Measurements from ENCODE around the gene LMX1A.

Gene LMX1A

DNA sequence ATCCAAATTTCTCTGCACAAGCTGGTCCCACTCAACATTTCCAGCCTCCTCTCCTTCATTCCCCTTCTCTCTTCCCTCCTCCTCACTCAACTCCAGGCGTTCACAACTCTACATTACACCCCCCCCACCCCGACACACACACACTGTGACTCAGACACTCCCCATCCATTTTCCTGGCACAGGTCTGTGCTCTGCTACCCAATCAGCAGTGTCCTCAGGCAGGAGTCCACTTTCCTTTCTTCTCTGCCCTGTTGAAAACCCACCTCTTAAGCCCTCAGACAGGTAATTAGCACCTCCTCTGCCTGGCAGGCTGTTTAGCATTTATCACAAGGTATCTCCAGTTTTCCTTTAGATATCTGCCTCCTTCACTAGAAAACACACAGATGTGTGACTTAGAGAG is 8.8 kb upstream of the LMX1A start:
- no peak for DNase-seq

DNA sequence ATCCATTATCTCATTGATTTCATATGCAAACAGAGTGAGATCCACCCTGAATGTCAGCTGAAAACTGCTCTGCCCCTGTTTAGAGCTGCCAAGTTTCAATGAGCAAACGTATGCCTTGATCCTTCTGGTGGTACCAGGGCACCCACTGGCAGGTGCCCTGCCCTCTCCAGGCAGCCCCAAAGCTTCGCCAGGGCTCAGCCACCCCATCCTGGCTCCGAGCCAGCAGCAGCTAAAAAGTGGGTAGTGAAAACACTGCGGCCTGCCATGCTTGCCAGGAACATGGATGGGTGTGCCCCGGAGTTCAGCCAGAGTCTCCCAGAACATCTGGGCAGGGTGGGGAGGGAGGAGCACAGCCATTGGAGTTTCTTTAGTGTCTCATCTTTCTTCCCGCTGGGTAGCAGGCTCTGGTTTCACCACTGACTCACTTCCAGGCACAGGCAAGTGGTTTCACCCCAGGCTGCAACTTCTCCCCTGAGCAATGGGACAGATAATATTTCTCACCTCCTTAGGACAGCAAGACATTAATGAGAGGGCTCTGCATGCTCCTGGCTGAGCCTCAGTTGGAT is 8.1 kb upstream of the LMX1A start:
- DNase-seq, result no peak

DNA sequence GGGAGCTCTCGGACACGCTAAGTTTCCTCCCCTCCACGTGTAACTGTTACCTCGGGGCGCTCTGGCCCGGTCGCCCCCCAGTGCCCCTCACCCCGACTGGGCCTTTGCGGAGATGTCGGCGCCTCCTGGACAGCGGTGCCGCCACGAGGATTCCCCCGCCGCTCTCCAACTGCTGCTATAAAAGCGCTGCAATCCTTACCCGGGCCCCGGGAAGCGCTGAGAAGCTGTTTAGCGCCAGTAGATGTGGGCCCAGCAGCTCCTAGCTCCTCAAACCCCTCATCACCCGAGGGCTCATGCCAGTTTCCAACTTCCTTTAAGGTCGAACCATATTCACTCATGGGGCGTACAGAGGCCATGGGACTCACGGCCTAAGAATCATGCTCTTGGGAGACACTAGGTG is 361 bp upstream of the LMX1A start:
- DNase-seq, result no peak

DNA sequence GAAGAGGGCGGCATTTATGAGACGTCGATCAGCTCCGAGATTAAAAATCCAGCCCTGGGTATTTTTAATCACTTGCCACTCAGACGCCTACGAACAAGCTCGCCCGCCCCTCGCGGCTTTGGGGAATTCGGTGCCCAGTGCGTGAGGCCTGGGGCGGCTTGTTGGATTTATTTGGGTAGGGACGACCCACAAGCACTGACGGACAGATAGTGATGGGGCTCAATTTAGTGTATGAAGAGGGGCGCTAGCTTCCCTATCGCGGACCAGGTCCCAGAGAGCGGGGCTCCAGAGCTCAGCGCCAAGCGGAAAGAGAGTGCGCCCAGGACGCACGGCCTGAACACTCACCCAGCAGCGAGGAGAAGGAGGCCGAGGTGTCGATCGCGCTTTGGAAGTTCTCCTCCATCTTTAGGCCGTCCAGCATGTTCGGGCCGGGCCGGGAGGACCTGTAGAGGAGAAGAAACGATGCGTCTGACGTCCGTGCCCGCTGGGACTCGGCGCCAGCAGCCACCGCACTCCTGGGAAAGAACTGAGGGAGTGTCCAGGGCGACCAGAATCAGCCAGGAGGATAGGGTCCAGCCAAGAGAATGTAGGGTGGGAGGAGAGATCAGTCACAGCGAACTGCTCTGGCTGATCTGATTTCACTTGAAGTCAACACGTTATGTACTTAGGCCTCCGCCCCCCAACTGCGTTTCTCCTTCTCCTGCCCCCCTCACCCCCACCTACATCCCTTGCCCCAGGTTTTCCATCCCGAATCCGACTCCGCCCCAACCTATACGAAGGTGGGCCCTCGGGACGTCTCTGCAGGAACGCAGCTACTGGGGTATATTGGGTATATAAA is 1.2 kb downstream of the LMX1A start:
- DNase-seq, result no peak

DNA sequence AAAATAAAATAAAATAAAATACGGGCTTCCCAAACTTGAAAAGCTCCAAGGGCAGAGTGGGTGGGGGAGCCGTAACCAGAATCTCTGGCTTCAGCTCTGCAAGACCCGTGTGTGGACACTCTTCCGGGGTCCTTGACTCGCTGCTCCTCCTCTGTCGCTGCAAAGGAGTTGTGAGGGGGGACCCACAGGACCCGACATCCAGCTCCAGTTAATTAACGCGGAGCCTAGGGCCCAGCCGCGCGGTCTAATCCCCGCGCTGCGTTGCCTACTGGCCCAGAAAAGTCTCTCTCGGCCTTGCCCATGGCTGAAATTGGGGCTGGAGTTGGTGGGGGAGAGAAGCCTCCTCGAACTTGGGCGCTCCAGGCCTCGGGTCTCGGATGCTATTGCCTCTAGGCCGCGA is 1.8 kb downstream of the LMX1A start:
- DNase-seq, result no peak

DNA sequence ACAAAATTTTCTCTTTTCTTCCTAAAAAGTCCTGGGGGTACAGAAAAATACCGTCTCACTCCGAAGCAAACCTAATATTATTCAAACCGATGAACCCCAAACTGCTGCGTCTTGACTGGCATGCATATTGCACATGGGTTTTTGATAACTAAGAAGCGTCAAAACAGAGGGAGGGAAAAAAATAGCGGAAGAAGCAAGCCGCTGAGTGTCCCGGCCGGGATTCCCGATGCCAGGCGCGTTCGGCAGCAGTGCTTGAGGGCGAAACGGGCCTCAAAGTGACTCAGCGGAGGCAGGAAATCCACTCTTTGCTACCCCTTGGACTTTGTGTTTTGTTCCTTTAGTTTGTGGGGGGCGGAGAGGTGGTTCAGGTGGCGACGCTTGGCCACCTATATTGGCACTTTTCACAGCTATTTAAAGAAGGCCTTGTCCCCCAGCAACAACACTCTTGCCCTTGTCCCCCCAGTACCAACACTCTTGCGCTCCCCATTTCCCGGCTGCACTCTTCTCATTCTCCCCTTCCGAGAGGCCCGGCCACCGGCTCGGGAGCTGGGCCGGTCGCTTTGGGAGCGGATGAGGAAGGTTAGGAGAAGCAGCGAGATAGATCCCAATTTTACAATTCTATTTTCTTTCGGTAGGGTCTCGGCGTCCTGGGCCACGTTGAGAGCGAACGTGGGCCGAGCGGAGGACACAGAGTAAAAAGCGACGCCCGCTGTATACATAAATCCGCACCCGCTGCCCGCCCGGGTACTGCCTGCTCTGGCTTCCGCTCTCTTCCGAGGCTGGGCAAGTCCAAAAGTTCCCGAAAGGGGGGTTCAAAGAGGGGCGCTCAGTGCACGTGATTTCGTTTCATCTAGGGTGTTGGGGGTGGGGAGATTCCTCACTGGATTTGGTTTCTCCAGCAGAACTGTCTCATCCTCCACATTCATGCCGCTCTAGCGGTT is 2.5 kb downstream of the LMX1A start:
- no peak for DNase-seq

DNA sequence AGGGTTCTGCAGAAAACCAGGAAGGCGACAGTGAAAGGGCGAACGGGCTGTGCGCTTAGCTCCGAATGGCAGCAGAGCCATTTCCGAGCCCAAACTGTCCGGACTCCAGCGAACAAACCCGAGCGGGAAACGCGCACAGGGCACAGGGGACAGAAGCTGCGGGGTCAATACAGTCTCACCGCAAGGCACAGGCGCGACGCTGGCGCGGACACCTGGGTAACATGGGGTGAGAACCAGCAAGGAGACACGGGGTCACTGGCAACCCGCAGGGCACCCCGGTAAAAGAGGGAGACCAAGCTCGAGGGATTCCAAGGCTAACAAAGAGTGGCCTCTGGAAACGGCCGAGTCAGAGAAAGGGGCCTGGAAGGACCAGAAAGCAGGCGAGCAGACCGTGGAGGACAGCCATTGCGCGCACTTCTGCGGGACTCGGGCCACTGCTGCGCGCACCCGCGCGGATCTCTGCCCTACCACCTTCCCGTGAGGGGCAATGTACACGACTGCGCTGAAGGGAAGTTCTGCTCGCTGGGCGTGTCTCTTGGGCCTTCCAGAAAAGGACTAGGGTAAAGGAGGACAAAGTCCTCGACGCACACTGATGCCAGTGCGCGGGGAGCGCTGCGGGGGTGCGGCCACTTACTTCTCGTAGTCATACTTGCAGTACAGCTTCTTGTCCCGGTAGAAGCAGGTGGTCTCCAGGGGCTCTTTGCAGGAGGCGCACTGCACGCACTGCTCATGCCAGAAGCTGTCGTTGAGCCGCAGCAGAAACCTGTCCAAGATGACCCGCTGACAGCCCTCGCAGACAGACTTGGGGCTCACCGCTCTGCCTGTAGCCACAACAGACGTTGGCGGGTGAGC is 3.8 kb downstream of the LMX1A start:
- no peak for DNase-seq

DNA sequence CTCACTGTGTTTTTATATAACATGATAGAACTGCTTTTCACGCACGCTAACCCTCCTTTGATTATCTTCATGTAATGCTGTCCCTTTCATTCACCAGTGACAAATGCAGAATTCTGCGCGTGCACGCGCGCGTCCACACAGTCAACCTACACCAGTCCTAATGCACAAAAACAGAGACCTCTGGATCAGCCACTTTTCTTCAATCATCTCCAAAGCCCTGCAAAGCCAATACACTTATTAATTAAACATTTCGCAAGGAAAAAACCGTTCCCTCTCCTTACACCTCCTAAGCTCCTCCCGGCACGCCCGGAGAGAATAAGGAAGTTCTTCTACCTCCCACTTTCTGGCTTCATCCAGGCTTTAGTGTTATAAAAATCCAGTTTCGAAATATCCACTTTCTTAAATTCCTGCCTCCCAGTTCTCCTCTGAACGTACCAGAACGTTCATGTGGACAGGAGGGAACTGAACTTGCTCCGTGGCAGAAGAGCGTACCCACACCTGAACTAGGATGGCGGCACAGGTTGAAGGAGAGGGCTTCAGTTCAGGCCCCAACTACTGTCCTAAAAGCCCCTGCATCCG is 4.6 kb downstream of the LMX1A start:
- DNase-seq, result no peak

DNA sequence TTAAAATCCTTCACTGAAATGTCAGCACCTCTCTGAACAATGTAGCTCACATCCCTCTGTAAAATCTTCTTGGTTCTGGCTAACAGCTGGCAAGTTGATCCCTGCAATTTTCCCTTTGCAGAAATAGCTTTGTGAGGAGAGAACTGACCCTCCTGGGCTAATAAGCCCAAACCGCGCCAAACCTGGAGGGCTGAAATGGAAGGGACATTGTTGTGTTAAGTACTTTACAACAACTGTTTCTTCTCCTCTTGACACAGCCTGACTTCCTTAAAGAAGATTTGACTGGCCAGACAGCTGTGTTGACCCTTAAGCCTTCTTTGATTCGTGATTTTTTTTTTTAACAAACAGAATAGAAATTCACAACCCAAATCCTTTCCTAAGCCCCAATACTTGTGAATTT is 5.7 kb downstream of the LMX1A start:
- DNase-seq, result no peak

DNA sequence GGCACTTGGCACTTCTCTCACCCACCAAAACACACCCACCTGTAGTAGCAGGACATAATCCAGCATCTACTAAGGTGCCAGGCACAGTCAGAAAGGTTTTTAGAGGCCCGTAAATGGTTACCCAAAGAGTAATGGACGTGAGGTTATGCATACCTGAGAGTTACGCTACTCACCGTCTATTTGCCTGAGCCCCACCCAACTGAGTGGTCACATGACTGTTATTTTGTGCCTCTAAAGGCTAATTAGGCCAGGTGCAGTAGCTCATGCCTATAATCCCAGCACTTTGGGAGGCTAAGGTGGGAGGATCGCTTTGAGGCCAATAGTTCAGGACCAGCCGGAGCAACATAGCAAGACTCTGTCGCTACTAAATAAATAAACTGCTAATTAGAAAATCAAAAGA is 11.0 kb downstream of the LMX1A start:
- DNase-seq, result no peak

DNA sequence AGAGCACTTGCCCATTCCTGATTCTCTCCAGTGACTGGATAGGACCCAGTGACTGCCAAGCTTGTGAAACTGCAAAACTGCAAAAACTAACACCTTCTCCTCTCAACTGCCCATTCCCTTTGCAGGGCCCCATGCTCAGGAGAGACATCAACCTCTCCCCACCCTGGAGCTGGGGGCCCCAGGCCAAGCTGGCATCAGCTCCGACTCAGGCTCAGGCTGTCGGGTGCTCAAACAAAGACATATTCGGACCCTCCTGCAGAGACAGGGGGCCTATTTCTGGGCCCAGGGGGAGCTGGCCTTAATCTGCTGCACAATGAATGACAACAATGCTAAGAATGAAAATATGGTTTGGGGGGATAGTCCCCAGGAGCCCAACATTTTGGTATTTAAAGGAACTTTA is 11.8 kb downstream of the LMX1A start:
- no peak for DNase-seq

DNA sequence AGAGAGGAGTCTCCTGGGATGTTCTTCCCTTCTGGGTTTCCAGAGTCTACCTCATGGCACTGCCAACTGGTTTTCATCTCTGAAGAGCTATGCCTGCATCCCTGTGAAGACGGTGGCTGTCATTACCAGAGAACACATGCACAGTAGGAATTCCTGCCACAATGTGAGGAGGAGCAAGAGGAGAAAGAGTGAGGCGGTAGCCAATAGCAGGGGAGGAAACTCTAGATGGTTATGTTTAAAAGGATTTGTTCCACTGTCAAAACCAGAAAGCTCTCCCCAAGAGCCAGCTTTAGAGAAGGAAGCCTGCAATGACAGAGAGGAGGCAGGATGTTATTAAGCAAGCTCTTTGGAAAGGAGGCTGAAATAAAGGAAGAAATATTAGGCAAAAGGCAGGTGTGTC is 12.3 kb downstream of the LMX1A start:
- DNase-seq, result no peak

DNA sequence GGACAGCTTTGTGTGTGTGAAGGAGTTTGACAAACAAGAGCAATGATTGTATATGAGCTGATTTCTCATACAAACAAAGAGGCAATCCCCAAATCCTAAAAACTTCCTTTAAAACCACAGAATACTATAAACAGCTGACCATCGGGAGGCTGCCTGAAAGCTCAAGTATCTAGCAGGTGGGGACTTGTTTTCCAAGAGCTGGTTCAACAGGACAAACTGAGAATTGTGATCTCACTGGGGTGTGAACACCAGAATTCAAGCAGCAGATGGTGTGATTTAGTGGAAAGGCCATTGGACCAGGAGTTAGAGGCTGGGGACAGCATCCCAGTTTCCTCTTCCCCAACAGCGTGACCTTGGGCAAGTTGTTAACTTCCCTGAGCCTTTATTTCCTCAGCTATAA is 13.9 kb downstream of the LMX1A start:
- no peak for DNase-seq

DNA sequence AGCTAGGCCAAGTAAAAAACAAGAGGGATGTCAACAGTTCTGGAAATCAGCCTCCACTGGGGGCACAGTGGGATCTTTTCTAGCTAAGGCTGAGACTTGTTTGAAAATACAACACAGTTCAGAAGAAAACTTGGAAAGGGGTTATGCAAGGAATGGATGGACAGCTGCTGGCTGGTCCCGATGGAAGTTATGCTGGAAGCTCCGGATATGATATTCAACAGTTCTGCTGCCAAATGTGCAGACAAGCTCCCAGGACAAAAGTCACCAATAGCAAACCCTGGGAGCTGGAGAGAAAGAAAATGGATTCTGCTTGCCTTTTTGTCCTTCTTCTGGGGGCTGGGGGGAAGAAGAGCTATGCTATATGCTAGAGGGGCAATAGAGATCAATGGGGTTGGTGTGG is 14.3 kb downstream of the LMX1A start:
- no peak for DNase-seq

DNA sequence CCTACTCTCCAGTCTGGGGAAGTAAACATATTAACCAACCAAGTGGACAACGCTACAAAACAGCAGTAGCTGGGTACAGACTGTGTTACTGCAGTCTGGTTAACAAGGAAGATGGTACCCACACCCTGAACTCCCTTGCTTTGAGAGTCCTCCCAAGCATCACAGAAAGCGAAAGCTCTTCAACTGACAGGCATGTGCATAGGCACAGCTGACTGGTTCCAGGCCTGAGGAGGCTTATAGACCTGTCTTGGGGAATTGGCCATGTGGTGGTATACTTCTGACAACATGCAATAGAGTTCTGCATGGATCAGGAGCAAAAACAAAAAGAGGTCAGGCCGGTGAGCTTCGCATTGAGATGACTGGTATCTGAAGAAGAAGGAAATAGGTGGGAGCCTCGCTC is 17.4 kb downstream of the LMX1A start:
- DNase-seq, result no peak

DNA sequence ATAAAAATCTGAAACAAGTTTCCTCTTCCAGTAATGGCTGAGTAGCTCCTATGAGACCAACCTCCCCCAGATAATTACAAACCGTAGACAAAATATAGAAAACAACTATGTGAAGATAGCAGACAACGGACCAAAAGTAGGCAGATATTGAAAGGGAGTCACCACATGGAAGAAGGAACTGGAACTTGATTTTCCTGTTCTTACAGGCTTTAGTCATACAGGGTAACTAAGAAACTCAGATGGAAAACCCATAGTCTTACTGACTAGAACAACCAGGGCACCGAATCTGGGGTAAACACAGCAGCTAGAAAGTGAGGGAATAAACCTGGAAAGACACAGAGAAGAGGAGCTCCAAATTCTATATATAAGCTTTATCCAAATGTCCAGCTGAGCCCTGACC is 26.0 kb downstream of the LMX1A start:
- no peak for DNase-seq

DNA sequence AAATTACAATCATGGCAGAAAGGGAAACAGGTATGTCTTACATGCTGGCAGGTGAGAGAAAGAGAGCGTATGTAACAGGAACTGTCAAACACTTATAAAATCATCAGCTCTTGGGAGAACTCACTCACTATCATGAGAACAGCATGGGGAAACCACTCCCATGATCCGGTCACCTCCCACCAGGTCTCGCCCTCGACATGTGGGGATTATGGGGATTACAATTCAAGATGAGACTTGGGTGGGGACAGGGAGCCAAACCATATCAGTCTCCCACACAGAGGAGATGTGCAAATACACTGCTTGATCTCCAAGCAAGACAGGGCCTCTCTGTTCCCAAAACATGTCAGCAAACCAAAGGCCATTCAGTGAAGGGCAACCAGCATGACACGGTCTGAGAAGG is 27.4 kb downstream of the LMX1A start:
- no peak for DNase-seq

DNA sequence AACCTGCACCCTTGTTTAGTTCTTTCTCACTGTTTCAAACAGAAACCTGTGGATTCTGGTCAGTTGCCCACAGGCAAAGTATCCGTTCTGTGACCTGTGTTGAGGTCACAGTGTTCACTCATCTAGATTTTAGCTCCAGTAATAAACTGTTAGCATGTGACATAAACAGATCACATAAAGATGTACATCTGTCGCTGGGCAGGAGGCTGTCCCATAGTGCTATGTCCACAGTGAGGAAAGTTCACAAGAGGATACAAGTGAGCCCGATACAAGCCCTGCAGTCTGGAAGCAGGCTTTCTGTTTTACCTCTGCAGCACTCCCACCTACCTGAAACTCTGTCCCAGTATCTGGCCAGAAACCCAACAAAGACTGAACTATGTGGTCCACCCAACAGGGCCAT is 28.4 kb downstream of the LMX1A start:
- no peak for DNase-seq

DNA sequence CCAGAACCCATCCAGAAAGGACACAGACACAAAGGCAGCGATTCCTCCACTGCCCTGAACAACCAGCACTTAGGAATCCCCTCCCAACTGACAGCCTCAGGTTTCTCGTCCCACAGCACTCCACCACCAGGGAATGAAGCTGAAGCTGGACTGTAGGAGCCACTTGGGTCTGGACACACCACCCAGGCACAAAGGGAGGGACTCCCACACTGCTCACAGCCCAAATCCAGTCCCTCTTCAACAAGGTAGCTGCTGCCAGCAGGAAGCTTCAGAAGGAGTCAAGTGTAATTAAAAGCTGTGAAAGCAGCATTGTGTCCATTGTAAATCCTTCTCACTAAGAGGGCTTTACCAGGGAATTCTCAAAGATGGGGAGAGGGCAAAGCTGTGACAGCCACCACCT is 29.0 kb downstream of the LMX1A start:
- DNase-seq, result no peak

DNA sequence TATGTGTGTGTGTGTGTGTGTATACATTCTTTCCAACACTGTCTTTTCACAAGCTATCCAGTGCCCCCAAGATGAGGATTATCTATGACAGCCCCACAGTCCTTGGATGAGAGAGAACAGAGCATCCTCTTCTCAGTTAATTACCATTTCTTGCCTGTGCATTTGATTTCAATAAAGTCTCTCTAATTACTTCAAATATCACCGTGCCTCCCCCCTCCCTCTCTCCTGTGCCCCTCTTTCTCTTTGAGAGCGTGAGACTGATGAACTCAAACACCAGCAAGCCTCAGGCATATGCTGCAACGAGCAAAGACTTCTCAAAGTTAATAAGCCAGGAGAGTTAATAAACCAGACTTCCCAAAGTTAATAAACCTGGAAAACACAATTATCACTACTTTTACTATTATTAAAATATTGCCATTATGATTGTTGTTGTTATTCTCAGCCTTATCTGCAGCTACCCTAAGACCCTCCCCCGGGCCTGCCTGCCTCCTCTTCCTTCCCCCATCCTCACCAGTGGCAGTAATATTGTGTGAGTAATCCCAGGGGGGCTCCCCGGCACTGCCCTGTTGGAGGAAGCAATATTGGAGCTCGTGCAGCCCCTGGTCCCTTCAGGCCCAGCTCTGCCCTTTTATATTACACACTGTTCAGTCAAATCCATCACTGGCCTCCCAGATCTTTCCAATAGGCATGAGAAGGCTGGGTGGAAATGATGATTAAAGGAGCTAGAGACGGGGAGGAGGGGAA is 30.9 kb downstream of the LMX1A start:
- no peak for DNase-seq

DNA sequence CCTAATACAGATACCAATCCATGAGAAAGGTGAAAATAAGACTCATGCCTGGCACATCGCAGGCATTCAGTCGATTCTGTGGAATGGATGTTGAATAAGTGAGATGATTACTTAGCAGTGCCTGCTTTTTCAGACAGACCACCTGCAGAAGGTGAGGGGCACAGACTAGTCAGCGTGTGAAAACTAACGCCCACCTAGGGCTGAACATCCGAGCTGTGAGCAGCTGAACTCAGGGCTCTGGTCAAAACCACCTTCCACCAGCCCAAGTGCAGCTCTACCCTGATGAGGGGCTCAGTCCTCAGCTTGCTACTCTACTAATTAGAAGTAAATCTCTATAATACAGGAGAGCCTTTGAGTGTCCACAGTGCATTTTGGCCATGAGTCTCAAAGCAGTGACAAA is 32.5 kb downstream of the LMX1A start:
- no peak for DNase-seq

DNA sequence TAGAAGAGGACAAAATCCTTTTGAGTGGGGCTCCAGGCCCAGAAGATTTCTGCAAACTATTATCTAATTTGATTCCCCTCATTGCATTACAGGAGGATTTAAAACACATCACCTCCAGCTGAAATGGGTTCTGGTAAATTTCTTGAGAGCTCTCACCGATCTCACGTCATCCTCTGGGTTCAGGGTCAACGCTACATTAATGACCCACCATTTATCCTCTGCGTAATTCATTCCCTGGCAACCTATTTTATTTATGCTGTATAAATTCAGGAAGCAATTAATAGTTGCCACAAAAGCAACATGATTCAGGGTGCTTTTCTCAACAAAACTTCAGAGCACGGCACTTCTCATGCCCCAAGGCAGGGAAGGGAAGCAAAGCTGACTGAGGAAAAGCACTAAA is 38.9 kb downstream of the LMX1A start:
- DNase-seq, result no peak

Measured in activated CD4-positive, CD25-positive, alpha-beta regulatory T cell (primary cell).